Adrenal gland (tissue), 5 donors: ENCODE results near the gene CTXN3.

ENCODE experiments used
- CTCF ChIP-seq, 6 experiments: fragments of 450-650 bp in 4 of 6; fragments of 200-600 bp in 2 of 6; sonication (generic) in 1 of 6; IDR thresholded peaks; 1 replicate in 5 of 6; 2 replicates in 1 of 6; pipeline versions ENCODE4 v1.5.1 to v1.8.0; 2016 to 2021; ENCODE audit warnings: antibody characterized with exemption in 6 of 6, mild to moderate bottlenecking in 2 of 6, moderate library complexity in 1 of 6
- POLR2A ChIP-seq, 2 donors: fragments of 450-650 bp; IDR thresholded peaks; one replicate each; pipeline ENCODE4 v1.6.1; 2017; ENCODE audit warnings: antibody characterized with exemption in 2 of 2, mild to moderate bottlenecking in 2 of 2, moderate library complexity in 1 of 2
- donor health status: DM: no; HTN: no; CAD: no.

- TF ChIP-seq CTCF (IDR thresholded peaks at IDR 0.05) = no peak
- no peak for TF ChIP-seq POLR2A (IDR thresholded peaks at IDR 0.05)
These were observed 3.6 kb upstream of the CTXN3 start for GRCh38 chr5:127645300-127645726.
